ENCODE measurements around the gene GALNTL6. TPM values are rescaled to one million over a fixed set of nuclear protein-coding genes. Genes with fewer than 3 reads are reported as not detected.

Gene GALNTL6
- polyA plus RNA-seq, 1 donor from 2014 or later, result 14.9 TPM

DNA sequence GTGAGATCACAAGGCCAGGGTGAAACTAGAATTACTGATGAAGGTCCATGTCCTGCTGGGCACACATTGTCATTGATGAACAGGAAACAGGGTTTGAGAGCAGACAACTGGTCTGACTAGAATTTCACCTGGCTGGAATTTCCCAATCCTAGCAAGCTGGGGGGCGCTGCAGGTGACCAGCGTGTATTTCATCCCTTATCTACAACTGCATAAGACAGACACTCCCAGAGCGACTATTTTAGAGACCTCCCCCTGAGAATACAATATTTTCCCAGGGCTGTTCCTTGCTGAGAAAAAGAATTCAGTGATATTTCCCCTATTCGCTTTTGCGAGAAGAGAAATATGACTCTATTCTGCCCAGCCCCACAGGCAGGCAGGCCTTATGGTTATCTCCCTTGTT lies 922.8 kb downstream of the GALNTL6 start:
- no peak for TF ChIP-seq SMC3 (conservative IDR thresholded peaks at IDR 0.05; ENCODE audit: poor library complexity)
- TF ChIP-seq TAF1 (IDR thresholded peaks at IDR 0.05; ENCODE audit: low read depth), result no peak
- no peak for TF ChIP-seq EZH2 (IDR thresholded peaks at IDR 0.05; ENCODE audit: borderline replicate concordance, insufficient read depth, low read length, poor library complexity, severe bottlenecking)
- no peak for TF ChIP-seq EP300 (conservative IDR thresholded peaks at IDR 0.05; ENCODE audit: poor library complexity, severe bottlenecking)
- TF ChIP-seq, protein P1, sequence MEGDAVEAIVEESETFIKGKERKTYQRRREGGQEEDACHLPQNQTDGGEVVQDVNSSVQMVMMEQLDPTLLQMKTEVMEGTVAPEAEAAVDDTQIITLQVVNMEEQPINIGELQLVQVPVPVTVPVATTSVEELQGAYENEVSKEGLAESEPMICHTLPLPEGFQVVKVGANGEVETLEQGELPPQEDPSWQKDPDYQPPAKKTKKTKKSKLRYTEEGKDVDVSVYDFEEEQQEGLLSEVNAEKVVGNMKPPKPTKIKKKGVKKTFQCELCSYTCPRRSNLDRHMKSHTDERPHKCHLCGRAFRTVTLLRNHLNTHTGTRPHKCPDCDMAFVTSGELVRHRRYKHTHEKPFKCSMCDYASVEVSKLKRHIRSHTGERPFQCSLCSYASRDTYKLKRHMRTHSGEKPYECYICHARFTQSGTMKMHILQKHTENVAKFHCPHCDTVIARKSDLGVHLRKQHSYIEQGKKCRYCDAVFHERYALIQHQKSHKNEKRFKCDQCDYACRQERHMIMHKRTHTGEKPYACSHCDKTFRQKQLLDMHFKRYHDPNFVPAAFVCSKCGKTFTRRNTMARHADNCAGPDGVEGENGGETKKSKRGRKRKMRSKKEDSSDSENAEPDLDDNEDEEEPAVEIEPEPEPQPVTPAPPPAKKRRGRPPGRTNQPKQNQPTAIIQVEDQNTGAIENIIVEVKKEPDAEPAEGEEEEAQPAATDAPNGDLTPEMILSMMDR (IDR thresholded peaks at IDR 0.05; ENCODE audit: poor library complexity, severe bottlenecking), result no peak
- TF ChIP-seq POLR2AphosphoS5 (IDR thresholded peaks at IDR 0.05), result no peak
- no peak for TF ChIP-seq MXI1 (conservative IDR thresholded peaks at IDR 0.05; ENCODE audit: poor library complexity, severe bottlenecking)
- no peak for TF ChIP-seq RAD21 (conservative IDR thresholded peaks at IDR 0.05)
- TF ChIP-seq, protein P2, sequence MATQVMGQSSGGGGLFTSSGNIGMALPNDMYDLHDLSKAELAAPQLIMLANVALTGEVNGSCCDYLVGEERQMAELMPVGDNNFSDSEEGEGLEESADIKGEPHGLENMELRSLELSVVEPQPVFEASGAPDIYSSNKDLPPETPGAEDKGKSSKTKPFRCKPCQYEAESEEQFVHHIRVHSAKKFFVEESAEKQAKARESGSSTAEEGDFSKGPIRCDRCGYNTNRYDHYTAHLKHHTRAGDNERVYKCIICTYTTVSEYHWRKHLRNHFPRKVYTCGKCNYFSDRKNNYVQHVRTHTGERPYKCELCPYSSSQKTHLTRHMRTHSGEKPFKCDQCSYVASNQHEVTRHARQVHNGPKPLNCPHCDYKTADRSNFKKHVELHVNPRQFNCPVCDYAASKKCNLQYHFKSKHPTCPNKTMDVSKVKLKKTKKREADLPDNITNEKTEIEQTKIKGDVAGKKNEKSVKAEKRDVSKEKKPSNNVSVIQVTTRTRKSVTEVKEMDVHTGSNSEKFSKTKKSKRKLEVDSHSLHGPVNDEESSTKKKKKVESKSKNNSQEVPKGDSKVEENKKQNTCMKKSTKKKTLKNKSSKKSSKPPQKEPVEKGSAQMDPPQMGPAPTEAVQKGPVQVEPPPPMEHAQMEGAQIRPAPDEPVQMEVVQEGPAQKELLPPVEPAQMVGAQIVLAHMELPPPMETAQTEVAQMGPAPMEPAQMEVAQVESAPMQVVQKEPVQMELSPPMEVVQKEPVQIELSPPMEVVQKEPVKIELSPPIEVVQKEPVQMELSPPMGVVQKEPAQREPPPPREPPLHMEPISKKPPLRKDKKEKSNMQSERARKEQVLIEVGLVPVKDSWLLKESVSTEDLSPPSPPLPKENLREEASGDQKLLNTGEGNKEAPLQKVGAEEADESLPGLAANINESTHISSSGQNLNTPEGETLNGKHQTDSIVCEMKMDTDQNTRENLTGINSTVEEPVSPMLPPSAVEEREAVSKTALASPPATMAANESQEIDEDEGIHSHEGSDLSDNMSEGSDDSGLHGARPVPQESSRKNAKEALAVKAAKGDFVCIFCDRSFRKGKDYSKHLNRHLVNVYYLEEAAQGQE (IDR thresholded peaks at IDR 0.05; ENCODE audit: borderline replicate concordance), result no peak
- no peaks in the 10 kb centered on the region for H3K36me3 ChIP-seq (ENCODE audit: insufficient read depth, low read length)
- no peaks in the 10 kb centered on the region for H3K79me2 ChIP-seq (replicated peaks; ENCODE audit: insufficient read depth, low read length)
- H3F3A ChIP-seq (ENCODE audit: insufficient read depth, low read length, poor library complexity, severe bottlenecking), result no peaks in the 10 kb centered on the region
- no peak overlapping the region for H3K9ac ChIP-seq (ENCODE audit: low read length)
- H3K4me3 ChIP-seq (ENCODE audit: low read length), result no peak overlapping the region
- H2AFZ ChIP-seq (ENCODE audit: low read depth, low read length), result no peak overlapping the region
- H3K27ac ChIP-seq (ENCODE audit: low read length), result no peak overlapping the region
- peaks cover 13% of the 10 kb centered on the region for H3K9me3 ChIP-seq (ENCODE audit: low read length)
- H3K9me2 ChIP-seq (ENCODE audit: insufficient read depth, low read length), result no peaks in the 10 kb centered on the region
- H4K20me1 ChIP-seq (ENCODE audit: insufficient read depth), result no peaks in the 10 kb centered on the region
- no peaks in the 10 kb centered on the region for H3K27me3 ChIP-seq (ENCODE audit: insufficient read depth, low read depth, low read length)
- no peak overlapping the region for H3K4me2 ChIP-seq (ENCODE audit: low read length)

DNA sequence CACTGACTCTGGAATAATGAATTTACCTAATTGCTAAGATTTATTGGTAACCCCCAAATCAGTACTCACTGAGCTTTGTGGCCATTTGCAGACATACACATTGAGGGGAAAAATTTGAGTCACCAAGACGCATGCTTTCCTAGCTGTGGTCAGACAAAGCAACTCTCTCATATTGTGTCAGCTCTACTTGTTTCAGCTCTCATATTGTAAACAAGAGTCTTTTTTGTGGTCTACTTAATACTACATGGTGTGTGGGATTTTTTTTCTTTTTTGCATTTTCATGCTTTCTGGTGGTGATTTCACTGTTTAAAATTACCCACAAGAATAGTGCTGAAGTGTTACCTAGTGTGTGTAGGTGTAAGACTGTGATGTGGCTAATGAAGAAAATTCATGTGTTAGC lies 927.2 kb downstream of the GALNTL6 start:
- H4K20me1 ChIP-seq (ENCODE audit: insufficient read depth), result no peaks in the 10 kb centered on the region
- no peak overlapping the region for H3K9ac ChIP-seq (ENCODE audit: low read length)
- H3K27ac ChIP-seq (ENCODE audit: low read length), result no peak overlapping the region
- no peaks in the 10 kb centered on the region for H3K9me2 ChIP-seq (ENCODE audit: insufficient read depth, low read length)
- H2AFZ ChIP-seq (ENCODE audit: low read depth, low read length), result no peak overlapping the region
- no peaks in the 10 kb centered on the region for H3K36me3 ChIP-seq (ENCODE audit: insufficient read depth, low read length)
- TF ChIP-seq TAF1 (IDR thresholded peaks at IDR 0.05; ENCODE audit: low read depth) (no peak), EP300 (conservative IDR thresholded peaks at IDR 0.05; ENCODE audit: poor library complexity, severe bottlenecking) (no peak), MXI1 (conservative IDR thresholded peaks at IDR 0.05; ENCODE audit: poor library complexity, severe bottlenecking) (no peak), RAD21 (conservative IDR thresholded peaks at IDR 0.05) (no peak), EZH2 (IDR thresholded peaks at IDR 0.05; ENCODE audit: borderline replicate concordance, insufficient read depth, low read length, poor library complexity, severe bottlenecking) (no peak), SMC3 (conservative IDR thresholded peaks at IDR 0.05; ENCODE audit: poor library complexity) (no peak), POLR2AphosphoS5 (IDR thresholded peaks at IDR 0.05) (no peak)
- TF ChIP-seq, protein P1 (IDR thresholded peaks at IDR 0.05; ENCODE audit: poor library complexity, severe bottlenecking), result no peak
- TF ChIP-seq, protein P2 (IDR thresholded peaks at IDR 0.05; ENCODE audit: borderline replicate concordance), result no peak
- no peaks in the 10 kb centered on the region for H3K27me3 ChIP-seq (ENCODE audit: insufficient read depth, low read depth, low read length)
- peaks cover 4% of the 10 kb centered on the region for H3K9me3 ChIP-seq (ENCODE audit: low read length)
- H3K79me2 ChIP-seq (replicated peaks; ENCODE audit: insufficient read depth, low read length), result no peaks in the 10 kb centered on the region
- no peaks in the 10 kb centered on the region for H3F3A ChIP-seq (ENCODE audit: insufficient read depth, low read length, poor library complexity, severe bottlenecking)
- no peak overlapping the region for H3K4me2 ChIP-seq (ENCODE audit: low read length)
- no peak overlapping the region for H3K4me3 ChIP-seq (ENCODE audit: low read length)
